G401.6 (cell line): ENCODE data around the gene ZNF516.

Experiments
- FAIRE-seq: peaks from 2 replicates; lab custom pipeline; 2012; peaks lifted over from hg19 to GRCh38; lab: Jason Lieb, UNC

The ZNF516 gene

DNA sequence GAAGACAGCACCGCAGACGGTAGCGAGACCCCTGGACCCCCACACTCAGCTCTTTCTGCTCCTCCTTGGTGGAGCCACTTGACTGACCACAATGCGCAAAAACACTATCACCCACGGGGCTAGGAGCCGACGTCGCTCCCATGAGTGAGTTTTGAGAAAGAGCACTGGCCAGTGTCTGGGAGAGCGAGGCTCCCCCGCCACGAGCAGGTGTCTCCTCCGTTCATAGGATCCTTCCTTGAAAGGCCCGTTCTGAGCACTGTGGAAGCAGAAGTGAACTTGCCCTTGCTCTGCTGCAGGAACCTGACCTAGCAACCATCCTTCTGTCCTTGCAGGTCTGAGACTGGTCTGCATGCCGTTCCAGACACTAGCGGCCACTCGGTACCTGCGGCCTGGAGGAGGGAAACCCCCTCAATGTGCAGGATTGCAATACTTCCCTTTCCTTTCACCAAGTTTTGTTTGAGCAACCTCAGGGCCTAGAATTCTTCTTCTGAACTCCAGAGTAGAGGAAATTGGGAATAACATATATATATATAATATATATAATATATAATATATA lies 12.9 kb upstream of the ZNF516 start:
- FAIRE-seq = no peak

DNA sequence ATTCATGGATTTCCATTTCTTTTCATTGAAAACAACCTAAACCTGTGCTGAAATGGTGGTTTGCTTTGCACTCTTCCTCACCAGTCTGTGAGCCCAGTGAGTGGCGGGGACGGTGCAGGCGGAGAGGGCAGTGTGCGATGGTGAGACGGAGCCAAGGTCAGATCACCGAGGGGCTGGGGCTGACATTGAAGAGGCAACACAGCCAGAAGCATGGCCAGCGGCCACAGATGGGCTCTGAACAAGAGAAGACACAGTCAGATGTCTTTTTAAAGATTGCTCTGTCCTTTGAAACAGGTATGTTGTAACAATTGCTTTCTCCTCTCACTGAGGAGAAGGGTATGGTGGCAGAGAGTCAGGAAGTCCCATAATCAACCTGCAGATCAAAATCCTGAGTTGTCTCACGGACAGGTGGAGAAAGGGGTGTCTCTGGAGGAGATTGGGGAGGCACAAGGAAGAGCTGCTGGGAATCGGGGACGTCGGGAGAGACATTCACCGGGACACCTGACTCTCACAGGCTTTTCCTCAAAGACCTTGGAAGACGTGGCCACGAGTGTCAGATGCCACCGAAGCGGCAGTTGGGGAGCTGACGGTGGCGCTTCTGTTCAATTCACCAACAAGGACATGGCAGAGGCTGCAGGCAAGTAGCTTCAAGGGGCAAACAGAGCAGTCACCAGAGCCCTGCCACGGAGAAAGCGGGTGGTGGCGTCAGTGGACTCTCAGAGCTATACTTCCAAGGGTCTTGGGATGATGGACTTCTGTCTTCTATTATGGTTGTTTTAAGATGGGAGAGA lies 12.1 kb upstream of the ZNF516 start:
- no peak for FAIRE-seq

DNA sequence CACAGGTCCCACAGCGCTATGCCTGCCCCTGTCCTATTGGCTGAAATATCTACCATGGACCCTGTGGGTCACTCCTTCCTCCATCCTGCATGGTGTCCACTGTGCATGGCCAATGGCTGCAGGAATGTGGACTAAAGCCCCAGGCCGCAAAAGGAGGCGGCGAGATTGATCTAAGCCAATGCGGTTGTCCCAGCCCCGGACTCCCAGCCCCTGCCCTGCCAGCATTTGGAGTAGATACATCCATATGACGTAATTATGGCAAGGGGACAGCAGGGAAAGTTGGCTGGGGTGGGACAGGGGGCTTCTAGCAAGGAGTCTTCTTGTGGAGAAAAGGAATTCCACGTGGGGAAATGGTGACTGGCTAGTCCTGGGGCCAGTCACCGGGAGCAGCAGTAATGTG lies 11.4 kb upstream of the ZNF516 start:
- no peak for FAIRE-seq

DNA sequence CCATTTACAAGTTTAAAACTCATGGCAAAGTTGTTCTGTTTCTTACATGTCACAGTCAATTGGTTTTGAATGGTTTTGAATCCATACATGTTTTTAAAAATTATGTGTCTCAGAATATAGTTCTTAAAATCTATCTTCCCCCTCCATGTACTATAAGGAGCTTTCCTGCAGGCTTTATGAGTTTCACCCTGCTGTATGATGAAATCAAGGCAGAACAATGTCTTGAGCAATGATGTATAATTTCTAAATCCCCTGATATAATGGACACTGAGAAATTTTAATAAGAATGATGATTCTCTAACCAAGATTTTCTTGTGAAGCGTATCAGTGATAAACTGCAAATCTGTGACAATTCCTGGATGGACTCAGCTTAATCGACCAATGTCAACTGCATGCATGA lies 10.6 kb upstream of the ZNF516 start:
- FAIRE-seq = no peak

DNA sequence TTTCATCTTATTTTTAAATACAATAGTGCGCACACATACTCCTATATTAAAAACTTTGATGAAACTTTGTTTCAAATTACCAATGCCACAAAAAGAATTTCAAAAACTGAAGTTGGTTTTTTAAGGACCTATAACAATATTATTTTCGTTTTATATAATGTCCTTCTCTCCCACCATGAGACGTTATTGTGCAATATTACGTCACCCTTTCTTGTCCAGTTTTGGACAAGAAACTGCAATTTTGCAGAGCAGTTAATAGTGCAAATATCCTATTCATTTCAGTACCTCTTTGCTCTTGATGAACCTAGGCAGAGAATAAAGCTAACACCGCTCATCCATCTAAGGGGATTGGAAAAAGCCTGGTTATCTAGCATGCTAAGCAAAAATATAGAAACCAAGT lies 9.7 kb upstream of the ZNF516 start:
- FAIRE-seq = no peak

DNA sequence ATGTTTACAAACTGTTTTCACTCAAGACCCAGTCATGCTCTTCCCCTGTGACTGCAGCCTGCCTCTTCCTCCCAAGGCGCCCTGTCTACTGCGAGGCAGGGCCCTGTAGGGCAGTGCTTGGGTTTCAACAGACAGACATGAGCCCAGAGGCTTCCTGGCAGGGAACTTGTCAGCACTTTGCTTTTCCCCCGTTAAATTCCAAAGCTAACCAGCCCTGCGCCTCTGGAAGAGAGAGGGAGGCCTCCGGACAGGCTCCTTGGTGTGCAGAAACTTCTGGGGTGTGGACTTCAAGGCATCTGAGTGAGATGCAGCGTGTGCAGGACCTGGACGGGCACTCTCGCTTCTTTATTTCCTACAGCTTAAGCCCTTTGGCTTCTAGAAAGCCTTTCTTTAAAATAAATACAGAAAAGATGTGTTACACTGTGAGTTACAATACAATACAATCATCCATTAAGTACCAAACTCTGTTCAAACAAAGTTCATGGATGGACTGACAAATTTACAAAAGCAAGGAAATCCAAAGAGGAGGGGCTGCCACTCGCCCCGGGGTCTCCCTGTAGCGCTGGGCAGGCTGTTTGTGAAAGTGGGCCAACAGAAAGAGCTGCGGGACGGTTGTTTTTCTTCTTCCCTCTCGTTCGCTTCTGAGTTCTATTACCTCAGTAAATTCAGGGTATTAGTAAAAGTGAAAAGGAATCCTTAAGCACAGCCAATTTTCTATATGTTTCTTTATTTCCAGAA lies 8.8 kb upstream of the ZNF516 start:
- no peak for FAIRE-seq

DNA sequence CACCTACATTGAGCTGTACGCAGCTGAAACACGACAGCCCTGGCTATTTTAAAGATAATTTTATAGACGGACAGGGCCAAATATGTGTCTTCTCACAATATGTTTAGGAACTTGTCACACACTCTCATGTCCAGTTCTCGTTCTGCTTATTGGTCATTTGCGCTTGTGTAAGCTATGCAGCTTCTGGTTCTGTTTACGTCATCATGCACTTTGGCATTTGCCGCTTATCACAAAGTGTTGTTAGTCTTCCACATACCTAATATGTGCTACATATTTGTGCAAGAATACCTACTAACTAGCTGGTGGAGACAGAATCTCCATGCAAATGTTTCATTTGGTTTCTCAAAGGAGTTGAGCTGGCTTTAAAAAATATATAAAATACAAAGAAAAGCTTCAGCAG lies 7.5 kb upstream of the ZNF516 start:
- FAIRE-seq = no peak

DNA sequence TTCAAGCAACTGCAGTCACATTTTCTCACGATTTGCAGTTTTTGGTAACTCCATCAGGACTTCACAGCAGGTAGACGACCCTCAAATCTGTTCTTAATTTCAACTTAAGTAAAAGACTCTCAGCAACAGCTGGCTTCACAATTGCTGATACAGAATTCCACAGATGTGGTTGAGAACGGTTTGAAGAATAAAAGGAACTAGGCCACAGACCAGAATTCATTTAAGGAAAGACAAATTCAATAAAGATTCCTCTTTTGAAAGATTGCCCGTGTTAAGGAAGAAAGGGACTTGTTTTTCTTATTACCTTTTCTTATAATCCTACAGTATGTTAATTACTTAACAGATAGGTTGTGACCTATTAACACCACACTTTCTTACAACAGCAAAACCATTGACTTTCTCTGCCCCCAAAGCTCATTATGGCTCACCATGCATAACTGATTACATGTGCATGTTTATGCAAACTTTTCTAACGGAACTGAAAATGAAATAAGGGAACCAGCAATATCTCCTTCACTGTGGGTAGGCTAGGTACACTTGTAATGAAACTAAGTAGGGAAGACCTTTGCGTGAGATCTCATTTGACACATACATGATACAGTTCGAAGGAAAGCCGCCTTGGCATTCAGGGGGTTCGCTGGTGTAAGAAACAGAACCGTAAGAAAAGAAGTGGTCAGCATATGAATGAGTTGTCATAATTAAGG lies 4.7 kb upstream of the ZNF516 start:
- no peak for FAIRE-seq

DNA sequence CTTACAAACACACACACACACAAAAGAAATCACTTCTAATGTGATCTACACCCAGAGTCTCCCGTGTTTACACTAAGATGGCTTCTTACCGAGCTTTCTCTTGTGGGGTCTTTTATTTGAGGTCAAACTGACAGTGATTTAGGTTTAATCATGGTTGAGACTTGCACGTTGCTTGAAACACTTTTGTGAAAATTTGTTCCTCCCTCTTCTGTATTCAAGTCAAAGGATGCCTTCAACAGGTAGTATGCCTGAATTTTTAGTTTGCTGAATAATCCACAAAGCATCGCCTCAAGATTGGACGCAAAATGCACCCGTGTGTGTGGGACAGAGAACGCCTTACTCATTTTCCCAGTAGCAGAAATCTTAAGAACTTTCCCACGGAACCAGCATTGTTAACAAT lies 4.0 kb upstream of the ZNF516 start:
- no peak for FAIRE-seq

DNA sequence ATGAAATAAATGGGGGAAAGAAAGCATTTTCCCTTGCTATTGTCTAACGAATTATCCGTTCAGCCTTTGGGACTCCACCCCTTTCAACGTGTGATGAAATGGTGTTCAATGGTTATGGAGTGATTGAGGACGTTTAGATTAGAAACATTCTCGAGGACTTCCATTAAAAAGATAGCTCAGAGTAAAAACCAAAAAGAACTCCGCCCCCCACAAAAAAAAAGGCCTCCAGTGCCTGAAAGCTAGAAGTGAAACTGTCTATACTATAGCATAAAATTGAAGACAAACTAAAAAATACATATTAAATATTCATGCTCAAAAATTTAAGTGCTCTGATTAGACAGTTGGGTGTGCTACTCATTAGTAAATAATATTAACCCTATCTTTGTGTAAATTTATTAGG lies 3.0 kb upstream of the ZNF516 start:
- no peak for FAIRE-seq

DNA sequence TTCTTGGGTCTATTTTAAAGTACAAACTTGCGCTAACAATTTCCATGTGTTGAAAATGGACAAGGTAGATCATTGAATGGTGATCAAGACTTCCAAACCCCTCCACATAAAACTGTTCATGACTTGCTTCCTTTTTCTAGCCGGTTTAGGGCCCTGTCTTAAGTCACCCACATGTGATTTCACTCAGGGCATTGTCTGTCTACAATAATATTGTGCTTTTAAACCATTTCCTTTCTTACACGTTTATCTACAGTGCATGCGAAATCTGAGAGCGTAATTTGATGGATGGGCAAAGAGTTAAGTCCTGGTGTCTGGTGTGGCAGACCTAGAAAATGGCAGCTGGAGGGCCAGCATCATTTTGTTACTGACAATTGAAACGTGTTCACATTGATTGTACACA lies 2.0 kb upstream of the ZNF516 start:
- FAIRE-seq = no peak

DNA sequence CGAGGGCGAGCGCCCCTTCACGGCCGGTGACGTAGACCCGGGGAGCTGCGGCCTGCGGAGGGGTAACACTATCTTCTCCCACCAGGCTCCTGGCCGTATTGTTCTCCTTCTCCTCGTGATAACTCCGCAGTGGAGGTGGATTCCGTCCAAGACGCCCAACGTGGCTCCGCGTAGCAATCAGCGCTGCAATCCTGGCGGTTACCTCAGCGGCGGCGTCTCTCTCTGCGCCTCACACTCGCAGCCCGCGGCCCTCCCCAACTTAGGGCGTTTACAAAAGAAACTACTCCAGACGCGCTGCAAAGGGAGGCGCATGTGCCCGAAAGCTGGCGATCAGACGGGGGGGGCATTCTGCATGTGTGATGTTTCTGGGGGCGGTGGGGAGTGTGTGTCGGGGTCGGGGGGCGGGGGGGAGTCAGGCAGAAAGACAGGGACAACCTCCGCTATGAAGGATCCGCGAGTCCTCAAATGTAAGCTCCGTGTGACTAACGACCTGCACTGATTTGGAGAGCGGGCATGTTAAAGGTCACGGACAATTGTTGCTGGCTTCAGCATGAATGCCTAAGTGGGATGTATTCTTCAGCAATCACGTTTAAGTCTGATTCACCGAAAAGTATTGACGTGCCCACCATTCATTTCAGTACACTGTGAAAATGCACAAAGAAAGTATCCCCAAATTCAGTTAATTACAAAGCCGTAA lies 1.3 kb upstream of the ZNF516 start:
- no peak for FAIRE-seq

DNA sequence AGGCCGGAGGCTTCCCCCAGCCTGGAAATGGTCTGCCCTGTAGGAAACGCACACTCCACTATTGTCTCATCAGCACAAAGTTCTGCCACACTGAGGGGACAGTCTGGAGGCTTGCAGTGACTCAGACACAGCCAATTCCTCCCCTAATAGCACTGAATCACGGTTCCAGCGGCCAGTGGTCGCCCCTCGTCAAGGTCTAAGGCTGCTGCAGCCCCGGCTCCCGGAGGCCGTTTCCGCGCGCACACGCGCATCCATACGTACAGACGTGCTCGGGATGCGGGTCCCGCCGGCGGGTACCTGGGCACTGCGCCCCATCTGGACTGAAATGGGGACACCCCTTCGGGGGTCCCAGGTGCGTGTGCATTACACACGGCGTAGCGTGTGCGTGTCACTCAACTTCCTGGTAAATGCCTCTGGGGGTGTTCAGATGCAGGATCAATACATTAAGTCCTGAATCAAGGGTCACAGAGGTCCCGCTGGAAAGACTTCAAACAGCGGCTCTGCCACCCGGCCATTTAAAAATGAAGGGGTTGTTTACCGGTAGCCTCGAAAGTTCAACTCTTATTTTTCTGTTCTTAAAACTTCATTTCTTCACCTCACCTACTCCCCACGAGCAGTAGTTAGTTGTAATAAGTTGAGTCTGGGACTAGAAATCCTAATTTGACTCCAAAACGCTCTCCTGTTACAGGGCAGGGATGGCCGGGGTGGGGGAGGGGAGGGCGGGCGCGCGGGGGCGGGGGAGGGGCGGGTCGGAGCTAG lies 572 bp upstream of the ZNF516 start:
- FAIRE-seq = no peak

DNA sequence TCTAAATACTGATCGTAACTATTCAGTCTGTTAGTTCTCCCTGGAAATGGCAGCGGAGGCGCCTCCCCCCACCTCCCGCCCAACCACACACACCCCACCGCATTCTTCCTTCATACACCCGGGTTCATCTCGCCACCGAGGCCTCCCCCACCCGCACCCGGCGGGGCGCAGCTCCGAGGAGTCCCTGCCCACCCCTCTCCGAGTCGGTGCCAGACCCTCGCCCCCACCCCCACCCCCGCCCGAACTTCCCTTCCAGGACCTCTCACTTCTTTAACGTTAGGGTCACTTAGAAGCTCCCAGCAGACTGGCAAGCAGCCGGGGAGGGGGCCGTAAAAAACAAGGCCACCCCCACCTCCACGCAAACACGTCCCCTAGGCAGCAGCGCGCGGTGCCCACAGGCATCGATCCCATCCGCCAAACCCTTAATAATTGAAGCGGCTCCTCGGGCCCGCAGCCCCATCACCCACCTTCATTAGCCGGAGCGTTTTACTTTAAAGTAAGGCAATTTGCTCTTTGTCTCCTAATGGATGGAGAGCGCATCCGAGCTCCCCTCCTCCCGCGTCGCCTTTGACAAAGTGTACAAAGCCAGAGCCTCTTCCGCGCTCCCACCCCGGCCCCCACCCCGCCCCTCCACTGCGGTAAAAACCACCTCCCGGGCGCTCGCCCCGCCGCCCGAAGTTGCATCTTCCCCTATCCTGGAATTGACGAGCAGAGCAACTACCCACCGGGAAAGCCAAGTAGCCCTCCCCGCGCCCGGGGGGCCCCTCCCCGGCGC lies 624 bp downstream of the ZNF516 start:
- FAIRE-seq = no peak

DNA sequence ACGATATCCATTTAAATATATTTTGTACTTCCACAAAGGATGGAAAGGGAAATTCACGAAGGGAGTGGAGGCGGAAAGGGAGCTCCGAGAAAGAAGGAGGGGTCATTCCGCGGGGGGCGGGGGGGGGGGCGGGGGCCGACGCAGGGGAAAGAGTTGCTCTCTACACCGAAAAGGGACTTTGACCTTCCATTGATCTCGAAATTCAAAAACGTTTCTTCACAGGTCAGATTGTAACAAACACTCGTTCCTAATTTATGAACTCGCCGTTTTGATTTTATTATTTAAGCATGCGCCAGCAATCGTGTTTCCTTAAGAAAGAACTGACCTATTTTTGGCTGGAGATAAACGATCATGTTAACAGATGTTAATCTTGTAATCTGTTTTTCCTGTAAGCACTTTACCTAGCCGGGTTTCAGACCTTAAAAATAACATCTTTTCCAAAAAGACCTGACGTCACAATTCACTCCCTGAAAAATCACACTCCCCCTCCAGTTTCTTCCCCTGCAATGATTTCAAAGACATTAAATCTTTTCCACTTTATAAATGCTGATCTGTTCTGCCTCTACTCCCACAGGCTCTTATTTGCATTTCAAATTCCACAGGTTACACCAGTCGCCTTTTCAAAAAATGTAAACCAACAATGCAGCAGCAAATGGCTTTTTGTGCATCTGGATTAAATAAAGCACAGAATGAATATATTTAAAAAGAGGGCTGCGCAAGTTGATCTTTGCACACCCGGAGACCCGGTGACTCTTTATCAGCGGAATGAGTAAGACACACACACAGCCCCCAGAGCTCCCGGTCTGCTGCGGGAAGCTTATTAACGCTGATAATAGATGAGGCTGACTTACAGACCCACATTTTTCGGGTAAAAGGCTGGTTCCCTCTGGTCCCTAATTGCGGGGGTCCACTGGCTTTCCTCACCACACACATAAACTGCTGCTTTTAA lies 1.6 kb downstream of the ZNF516 start:
- FAIRE-seq = no peak

DNA sequence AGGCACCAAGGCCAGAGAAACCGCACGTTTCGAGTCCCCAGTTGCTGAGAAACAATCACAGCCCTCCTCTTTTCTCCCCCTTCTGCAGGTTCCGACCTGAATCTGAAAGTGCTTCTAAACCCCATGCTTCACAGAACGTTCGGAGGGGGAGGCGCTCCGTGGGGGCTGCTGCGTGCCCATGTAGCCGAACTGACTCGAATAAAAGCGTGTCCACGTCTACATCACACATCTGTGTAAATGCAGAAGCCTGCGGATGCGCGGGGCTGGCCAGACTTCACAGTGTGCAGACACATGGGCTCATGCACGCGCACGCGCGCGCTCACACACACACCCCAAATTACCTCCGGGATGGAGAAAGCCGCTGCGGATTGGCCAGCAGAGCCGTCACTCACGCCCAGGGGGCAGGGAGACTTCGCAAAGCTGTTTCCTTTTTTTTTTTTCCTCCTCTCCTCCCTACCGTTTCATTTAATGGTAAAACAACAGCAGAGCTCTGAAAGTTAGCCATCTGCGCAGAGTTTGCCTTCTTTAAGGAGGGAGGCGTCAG lies 2.3 kb downstream of the ZNF516 start:
- no peak for FAIRE-seq

DNA sequence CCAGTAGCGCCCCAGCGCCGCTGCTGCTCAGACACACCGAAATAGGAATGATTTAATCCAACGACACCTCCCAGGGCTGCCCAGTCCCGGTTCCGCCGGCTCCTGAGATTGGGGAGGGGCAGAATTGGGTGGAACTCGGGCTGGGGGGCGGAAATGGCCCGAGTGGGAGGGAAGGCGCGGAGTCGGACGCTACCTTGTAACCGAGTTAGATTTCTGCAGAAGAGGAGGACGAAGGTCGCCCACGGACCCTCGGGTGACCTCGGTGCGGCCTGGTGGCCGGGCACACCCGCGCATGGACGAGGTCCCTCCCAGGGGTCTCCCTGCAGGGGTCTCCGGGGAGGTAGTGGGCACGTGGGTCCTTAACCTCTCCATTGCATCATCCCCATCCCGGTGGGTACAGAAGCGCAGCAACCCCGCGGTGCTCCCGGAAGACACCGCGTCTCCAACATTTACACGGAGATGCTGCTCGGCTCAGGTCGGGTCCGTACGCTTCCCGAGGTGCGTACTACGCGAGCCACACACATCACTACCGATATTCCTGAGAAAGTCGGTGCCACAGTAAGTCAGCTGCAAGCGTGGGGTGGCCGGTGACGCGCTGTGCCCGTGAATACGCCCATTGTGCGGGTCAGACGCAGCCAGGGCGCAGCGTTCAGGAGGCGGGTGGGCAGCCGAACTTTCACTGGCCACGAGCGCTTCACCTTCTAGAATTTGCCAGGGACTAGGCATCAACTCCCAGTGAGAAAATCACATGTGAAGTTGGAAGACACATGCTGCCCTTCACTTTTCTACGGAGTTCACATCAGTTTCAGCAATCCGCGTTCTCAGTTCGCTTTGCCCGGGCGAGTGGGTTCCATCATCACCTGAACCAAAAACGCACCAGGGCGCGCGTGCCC lies 3.0 kb downstream of the ZNF516 start:
- FAIRE-seq = no peak

DNA sequence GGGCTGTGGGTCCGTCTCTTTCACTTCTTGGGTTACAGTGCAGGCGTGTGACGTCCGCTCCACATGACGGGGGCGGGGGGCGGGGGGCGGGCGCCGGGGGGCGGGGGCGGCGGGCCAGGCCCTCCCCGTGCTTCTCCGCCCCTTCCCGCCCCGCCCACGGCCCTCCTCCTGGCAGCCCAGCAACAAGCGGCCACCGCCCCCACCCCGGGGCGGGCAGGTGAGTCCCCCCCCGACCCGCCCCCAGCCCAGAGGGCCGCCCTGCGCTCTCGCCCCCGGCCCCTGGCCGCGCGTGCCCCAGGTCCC lies 3.6 kb downstream of the ZNF516 start:
- no peak for FAIRE-seq
